Naive thymus-derived CD8-positive, alpha-beta T cell (primary cell): ENCODE measurements around the gene CPN2. TPM values are rescaled to one million over a fixed set of nuclear protein-coding genes. Genes with fewer than 3 reads are reported as not detected.

Experiments
- ATAC-seq, 2 donors: fragments of 150-1000 bp; cut with Tn5 transposase in 1 of 2; sonication (Bioruptor Pico), chemical (Tn5 transposase) in 1 of 2; 1 replicate in 1 of 2; 2 replicates in 1 of 2; pipeline ENCODE4 v1.10.0; 2021; ENCODE audit warnings: mild to moderate bottlenecking in 2 of 2, moderate library complexity in 2 of 2
- POLR2A ChIA-PET: fragments of 350-600 bp; sonication (Branson Sonifier 250); formaldehyde crosslinking; loops from one replicate; lab custom pipeline; 2021; ENCODE audit warnings: antibody characterized with exemption; lab: Charles Lee
- DNase-seq, 10 donors: peaks; one replicate each; pipeline versions ENCODE4 v3.0.0 to v3.0.0-alpha.2; 2020 to 2022
- H3K27ac Mint-ChIP-seq, 10 donors: one replicate each; pipeline ENCODE4 v1.8.0; 2020 to 2022; ENCODE audit warnings: mild to moderate bottlenecking in 10 of 10, mixed read lengths in 10 of 10, moderate library complexity in 4 of 10, inconsistent platforms in 1 of 10
- H3K27me3 Mint-ChIP-seq, 5 donors: one replicate each; pipeline ENCODE4 v1.8.0; 2021 to 2022; ENCODE audit warnings: mixed read lengths in 5 of 5
- H3K36me3 Mint-ChIP-seq, 3 donors: one replicate each; pipeline ENCODE4 v1.8.0; 2020 to 2022; ENCODE audit warnings: mixed read lengths in 3 of 3, mild to moderate bottlenecking in 2 of 3, inconsistent platforms in 1 of 3
- H3K4me1 Mint-ChIP-seq, 4 donors: one replicate each; pipeline ENCODE4 v1.8.0; 2021 to 2022; ENCODE audit warnings: mixed read lengths in 4 of 4
- H3K4me3 Mint-ChIP-seq, 10 donors: one replicate each; pipeline ENCODE4 v1.8.0; 2020 to 2022; ENCODE audit warnings: mild to moderate bottlenecking in 10 of 10, mixed read lengths in 10 of 10, moderate library complexity in 6 of 10, inconsistent platforms in 1 of 10
- H3K9me3 Mint-ChIP-seq, 9 donors: one replicate each; pipeline ENCODE4 v1.8.0; 2020 to 2022; ENCODE audit warnings: mixed read lengths in 9 of 9, mild to moderate bottlenecking in 3 of 9, inconsistent platforms in 1 of 9, moderate library complexity in 1 of 9
- polyA plus RNA-seq, 3 donors: library from polyadenylated mRNA; unstranded; fragments of 300-500 nt; fragmentation: Illumina TruSeq; gene quantifications; one replicate each; pipeline ENCODE4 v1.2.3, GENCODE V29; 2021
- total RNA-seq, 8 experiments: library from RNA in 2 of 8; stranded (reverse) in 2 of 8; gene quantifications; one replicate each; pipeline ENCODE4 v1.2.3 and lab custom pipeline; 2021 to 2026

Gene CPN2
- total and polyA plus RNA-seq, 5 experiments from 2014 or later = not detected

DNA sequence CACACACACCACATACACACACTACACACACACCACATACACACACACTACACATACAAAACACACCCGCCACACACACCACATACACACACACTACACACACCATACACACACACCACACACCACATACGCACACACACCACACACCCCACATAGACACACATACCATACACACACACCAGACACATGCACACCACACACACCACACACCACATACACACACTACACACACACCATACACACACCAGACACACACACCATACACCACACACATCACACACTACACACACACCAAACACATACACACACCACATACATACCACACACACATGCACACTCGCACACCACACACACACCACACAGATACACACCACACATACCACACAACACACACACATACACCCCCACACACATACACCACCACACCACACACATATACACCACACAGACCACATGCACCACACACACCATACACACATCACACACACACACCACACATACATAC lies 26.3 kb downstream of the CPN2 start:
- Mint-ChIP-seq H3K4me3 (no peak overlapping the region), H3K4me1 (peaks cover 0 to 5% (median 2%) of the 10 kb centered on the region in 4 donors), H3K36me3 (no peaks in the 10 kb centered on the region), H3K9me3 (peaks cover 0 to under 1% (median 0%) of the 10 kb centered on the region in 9 donors), H3K27me3 (peaks cover 0 to 11% (median 4%) of the 10 kb centered on the region in 5 donors), H3K27ac (no peak overlapping the region)
- ATAC-seq (no peak), DNase-seq (no peak)
- POLR2A ChIA-PET = no interaction called here

DNA sequence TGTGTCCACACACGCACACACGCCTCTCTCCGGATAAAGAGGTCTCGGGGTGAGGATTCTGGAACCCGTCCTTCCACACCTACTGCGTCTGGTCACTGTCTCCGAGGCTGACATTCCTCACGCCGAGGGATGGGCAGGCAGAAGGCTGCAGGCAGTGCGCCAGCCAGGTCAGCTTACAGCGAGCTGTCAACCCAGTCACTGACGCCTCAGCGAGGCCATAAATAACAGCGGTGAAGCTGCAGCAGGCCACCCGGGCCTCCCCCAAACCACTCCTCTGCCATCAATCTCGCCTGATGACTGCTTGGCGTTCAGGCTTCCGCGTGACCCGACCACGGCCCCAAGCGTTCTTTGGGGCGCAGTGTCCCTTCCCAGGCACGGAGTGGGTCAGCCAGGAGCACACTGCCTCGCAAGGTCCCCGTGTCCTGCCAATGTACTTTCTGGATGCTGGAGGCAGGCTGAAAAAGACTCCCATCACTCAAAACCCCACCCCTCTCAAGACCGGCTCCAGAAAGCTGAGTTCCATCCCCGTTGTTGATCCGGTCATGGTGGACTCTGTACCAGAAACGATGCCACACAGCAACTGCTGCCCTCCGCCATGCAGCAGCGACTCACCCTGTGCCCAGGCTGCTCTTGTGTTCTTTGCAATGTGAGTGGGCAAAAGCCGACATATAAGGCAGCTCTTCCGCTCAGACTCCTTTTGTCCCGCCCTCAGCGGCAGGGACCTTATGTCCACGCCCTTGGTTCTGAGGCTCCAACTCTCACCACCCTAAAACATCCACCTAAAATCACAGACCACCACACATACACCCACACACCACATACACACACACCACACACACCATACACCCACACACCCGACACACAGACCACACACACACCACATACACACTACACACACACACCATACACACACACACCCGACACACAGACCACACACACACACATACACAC lies 27.1 kb downstream of the CPN2 start:
- H3K4me1 Mint-ChIP-seq = peaks cover 0 to 5% (median 2%) of the 10 kb centered on the region in 4 donors
- H3K4me3 Mint-ChIP-seq = no peak overlapping the region
- H3K36me3 Mint-ChIP-seq = peaks cover 0 to 5% (median 0%) of the 10 kb centered on the region in 3 donors
- peak; percentile 68 to 87 for ATAC-seq
- H3K9me3 Mint-ChIP-seq = peaks cover 0 to 8% (median 4%) of the 10 kb centered on the region in 9 donors
- no peak overlapping the region for H3K27ac Mint-ChIP-seq
- peaks cover 0 to 13% (median 8%) of the 10 kb centered on the region in 5 donors for H3K27me3 Mint-ChIP-seq
- POLR2A ChIA-PET = interaction anchor here (1.0 kb wide), 1 partner anchor 11 kb away, joined by 4 read pairs; no protein-coding TSS in a partner anchor
- peak in 6 of 10 donors; percentile 21 to 59 (median 44) for DNase-seq

DNA sequence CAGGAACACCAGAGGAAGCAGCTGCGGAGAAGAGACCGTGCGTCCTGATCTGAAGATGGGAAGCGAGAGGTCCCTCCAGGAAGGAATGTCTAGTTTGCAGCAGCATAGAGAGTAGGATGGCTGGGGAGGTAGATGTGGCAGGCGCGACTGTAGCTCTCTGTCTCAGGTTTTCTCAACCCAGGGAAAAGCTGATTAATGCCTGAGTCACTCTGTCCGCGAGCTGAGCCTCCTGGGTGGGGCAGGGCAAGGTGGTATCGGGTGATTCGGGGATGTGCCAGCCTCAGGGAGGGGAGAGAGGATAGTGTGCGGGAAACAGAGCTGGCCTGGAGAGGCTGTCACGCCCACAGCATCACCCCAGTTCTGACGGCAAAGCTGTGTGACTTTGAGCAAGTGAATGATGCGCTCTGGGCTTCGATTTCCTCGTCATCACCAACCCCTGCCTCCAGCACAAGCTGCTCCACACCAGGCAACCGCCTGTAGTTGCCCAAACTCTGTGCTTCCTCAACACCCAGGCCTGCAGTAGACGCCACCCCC lies 28.4 kb downstream of the CPN2 start:
- Mint-ChIP-seq H3K4me1 (peaks cover 0 to 5% (median 2%) of the 10 kb centered on the region in 4 donors), H3K4me3 (peak overlapping the region in 3 of 10 donors; percentile 7 to 49 (median 33)), H3K27ac (peak overlapping the region in 1 of 10 donors; percentile 60), H3K27me3 (peaks cover 3 to 21% (median 16%) of the 10 kb centered on the region in 5 donors), H3K36me3 (peaks cover 0 to 9% (median 0%) of the 10 kb centered on the region in 3 donors), H3K9me3 (peaks cover 0 to 13% (median 6%) of the 10 kb centered on the region in 9 donors)
- ATAC-seq = no peak
- DNase-seq = no peak
- POLR2A ChIA-PET = no interaction called here

DNA sequence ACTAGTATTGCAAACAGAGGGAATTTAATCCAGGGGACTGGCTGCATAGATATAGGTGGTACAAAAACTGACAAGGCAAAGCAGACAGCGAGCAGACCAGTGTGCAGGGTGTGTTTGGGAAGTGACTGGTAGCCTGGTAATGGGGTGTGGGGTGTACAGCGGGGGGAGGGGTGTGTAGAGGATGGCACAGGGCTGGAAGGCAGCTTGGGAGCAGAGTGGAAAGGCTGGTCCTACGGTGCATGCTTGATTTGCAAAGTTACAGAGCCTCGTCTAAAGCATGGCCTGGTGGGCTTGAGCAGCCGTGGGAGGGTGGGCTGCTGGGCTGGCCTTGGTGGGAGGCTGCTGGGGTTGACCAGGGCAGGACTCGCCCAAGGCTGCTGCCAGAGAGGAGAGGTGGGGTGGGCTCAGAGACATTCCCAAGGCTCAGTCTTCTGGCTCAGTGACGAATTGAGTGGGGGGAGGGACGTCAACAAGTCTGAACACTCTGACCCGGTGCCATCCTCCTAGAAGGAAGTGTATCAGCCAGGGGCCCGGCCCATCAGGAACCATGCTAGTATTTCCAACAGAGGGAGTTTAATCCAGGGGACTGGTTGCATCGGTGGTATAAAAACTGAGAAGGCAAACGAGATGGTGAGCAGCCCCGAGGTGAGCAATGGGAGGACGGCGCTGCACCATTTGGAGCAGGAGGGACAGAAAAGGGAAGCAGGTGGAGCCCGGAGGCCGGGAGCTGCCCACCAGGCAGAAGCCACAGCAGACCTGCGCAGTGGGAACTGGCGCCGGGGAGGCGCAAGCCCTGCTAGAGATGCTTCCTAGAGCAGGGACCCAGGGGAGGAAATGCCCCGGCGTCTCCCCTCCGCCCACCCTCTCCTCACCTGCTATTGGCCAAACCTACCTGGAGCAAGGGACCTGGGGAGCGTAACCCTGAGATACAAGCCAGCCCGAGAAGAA lies 29.2 kb downstream of the CPN2 start:
- Mint-ChIP-seq H3K27me3 (peaks cover 9 to 29% (median 21%) of the 10 kb centered on the region in 5 donors), H3K4me1 (peaks cover 0 to 5% (median 2%) of the 10 kb centered on the region in 4 donors), H3K27ac (peak overlapping the region in 3 of 10 donors; percentile 17 to 90 (median 60)), H3K36me3 (peaks cover 0 to 9% (median 0%) of the 10 kb centered on the region in 3 donors), H3K9me3 (peaks cover 0 to 13% (median 6%) of the 10 kb centered on the region in 9 donors), H3K4me3 (peak overlapping the region in 3 of 10 donors; percentile 7 to 49 (median 15))
- POLR2A ChIA-PET = no interaction called here
- no peak for DNase-seq
- no peak for ATAC-seq

DNA sequence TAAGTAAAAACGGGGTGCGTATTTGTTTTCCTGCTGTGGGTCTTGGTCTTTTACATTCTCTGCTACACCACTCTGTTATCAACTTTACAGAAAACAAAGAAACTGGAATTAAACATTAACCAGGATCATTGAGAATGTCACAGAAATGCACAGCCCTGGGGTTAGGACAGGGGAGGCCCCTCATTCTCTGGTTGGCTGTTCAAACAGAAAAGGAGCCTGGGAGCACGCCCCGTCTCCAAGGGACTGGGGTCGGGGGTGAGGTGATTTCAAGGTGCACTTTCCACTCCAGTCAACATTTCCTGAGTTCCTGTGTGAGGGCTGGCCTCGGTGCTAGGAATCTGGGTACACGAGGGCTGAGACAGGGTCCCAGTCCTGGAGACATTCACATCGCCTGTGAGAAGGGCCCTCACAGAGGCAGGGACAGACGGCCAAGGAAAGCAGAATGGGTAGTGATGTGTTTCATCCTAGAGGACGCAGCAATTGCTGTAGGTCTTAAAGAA lies 30.3 kb downstream of the CPN2 start:
- no peak overlapping the region for H3K27ac Mint-ChIP-seq
- peaks cover 13 to 39% (median 30%) of the 10 kb centered on the region in 5 donors for H3K27me3 Mint-ChIP-seq
- DNase-seq (no peak), ATAC-seq (no peak)
- H3K9me3 Mint-ChIP-seq = peaks cover 0 to 13% (median 6%) of the 10 kb centered on the region in 9 donors
- peaks cover 2 to 12% (median 9%) of the 10 kb centered on the region in 4 donors for H3K4me1 Mint-ChIP-seq
- H3K36me3 Mint-ChIP-seq = peaks cover 0 to 9% (median 0%) of the 10 kb centered on the region in 3 donors
- POLR2A ChIA-PET = no interaction called here
- no peak overlapping the region for H3K4me3 Mint-ChIP-seq

DNA sequence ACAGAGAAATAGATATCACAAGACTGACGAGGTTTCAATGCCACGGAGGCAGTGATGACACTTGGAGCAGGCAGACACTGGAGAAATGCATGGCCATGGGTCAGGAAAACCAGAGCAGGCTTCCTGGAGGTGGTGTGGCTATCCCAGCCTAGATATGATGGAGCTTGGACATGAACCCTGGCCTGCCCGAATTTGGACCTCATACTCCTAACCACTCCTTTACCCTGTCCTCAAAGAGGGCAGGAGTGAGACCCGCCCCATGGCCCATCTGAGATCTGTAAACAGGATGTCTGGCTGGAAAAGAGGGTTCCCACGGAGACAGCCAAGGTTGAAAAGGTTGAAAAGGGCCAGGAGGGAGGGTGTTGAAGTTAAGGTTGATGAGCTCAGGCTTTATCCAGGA lies 31.0 kb downstream of the CPN2 start:
- Mint-ChIP-seq H3K9me3 (peaks cover 0 to 13% (median 6%) of the 10 kb centered on the region in 9 donors), H3K4me1 (peaks cover 4 to 17% (median 14%) of the 10 kb centered on the region in 4 donors), H3K36me3 (peaks cover 0 to 9% (median 0%) of the 10 kb centered on the region in 3 donors), H3K27me3 (peaks cover 13 to 43% (median 33%) of the 10 kb centered on the region in 5 donors), H3K4me3 (no peak overlapping the region), H3K27ac (no peak overlapping the region)
- ATAC-seq (no peak), DNase-seq (no peak)
- POLR2A ChIA-PET = no interaction called here

DNA sequence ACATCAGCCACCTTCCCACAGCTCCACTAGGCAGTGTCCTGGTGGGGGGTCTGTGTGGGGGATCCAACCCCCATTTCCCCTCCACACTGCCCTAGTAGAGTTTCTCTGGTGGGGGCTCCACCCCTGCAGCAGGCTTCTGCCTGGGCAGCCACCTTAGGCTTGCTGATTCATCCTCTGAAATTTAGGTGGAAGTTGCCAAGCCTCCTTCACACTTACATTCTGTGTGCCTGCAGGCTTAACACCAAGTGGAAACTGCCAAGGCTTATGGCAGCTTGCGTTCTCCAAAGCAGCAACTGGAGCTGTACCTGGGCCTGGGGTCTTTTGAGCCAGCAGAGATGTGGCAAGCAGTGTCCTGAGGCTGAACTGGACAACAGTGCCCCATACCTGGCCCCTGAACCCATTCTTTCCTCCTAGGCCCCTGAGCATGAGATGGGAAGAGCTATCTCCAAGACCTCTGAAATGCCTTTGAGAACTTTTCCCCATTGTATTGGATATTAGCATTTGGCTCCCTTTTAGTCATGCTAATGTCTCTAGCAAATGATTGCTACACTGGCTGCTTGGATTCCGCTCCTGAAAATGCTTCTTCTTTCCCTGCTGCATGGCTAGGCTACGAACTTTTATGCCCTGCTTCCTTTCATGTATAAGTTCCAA lies 32.5 kb downstream of the CPN2 start:
- Mint-ChIP-seq H3K27me3 (peaks cover 16 to 49% (median 40%) of the 10 kb centered on the region in 5 donors), H3K9me3 (peaks cover 0 to 13% (median 6%) of the 10 kb centered on the region in 9 donors), H3K36me3 (peaks cover 0 to 9% (median 0%) of the 10 kb centered on the region in 3 donors), H3K4me3 (no peak overlapping the region), H3K27ac (no peak overlapping the region), H3K4me1 (peaks cover 6 to 19% (median 17%) of the 10 kb centered on the region in 4 donors)
- ATAC-seq (no peak), DNase-seq (no peak)
- POLR2A ChIA-PET = no interaction called here

DNA sequence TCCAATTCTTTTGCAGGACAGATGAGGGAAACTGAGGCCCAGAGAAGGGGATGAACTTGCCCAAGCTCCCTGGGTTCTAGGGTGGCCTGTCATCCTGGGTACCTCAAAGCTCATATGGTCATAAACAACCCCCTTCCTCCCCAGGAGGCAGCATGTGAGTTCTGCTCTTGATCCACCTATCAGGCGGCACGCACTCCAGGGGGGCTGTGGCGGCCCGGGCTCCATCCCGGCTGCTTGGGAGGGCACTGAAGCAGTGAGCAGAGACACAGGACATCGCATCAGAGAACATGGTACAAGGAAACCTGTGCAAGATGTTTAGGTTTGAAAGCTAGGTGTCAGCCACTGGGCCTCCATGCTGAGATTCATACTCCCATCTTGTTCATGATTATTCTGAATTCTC lies 34.2 kb downstream of the CPN2 start:
- Mint-ChIP-seq H3K9me3 (peaks cover 0 to 13% (median 6%) of the 10 kb centered on the region in 9 donors), H3K27ac (no peak overlapping the region), H3K4me1 (peaks cover 5 to 24% (median 16%) of the 10 kb centered on the region in 4 donors), H3K27me3 (peaks cover 16 to 60% (median 51%) of the 10 kb centered on the region in 5 donors), H3K36me3 (peaks cover 0 to 9% (median 0%) of the 10 kb centered on the region in 3 donors), H3K4me3 (peak overlapping the region in 2 of 10 donors; percentile 38 to 78)
- DNase-seq (no peak), ATAC-seq (no peak)
- POLR2A ChIA-PET = interaction anchor here (0.6 to 1.6 kb wide), 2 partner anchors 10 to 672 kb away, joined by 3 to 5 read pairs; no protein-coding TSS in a partner anchor

DNA sequence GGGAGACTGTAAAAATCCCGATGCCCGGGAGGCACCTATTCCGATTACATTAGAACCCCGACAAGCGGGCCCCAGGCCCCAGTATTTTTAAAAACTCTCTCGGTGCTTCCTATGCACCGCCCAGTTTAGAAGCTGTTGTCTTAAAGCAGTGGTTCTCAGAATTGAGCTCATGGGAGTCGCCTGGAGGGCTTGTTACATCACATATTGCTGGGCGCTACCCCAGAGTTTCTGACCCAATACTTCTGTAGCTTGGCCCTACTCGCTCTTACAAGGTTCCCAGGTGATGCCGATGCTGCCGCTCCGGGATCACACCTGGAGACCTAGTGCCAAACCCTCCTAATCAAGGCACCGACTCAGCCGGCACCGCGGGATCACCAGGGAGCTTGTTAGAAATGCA lies 35.2 kb downstream of the CPN2 start:
- POLR2A ChIA-PET = interaction anchor here (1.2 to 1.6 kb wide), 2 partner anchors 9 to 535 kb away, joined by 4 to 5 read pairs; no protein-coding TSS in a partner anchor
- Mint-ChIP-seq H3K9me3 (peaks cover 0 to 13% (median 6%) of the 10 kb centered on the region in 9 donors), H3K27ac (peak overlapping the region in 1 of 10 donors; percentile 56)

DNA sequence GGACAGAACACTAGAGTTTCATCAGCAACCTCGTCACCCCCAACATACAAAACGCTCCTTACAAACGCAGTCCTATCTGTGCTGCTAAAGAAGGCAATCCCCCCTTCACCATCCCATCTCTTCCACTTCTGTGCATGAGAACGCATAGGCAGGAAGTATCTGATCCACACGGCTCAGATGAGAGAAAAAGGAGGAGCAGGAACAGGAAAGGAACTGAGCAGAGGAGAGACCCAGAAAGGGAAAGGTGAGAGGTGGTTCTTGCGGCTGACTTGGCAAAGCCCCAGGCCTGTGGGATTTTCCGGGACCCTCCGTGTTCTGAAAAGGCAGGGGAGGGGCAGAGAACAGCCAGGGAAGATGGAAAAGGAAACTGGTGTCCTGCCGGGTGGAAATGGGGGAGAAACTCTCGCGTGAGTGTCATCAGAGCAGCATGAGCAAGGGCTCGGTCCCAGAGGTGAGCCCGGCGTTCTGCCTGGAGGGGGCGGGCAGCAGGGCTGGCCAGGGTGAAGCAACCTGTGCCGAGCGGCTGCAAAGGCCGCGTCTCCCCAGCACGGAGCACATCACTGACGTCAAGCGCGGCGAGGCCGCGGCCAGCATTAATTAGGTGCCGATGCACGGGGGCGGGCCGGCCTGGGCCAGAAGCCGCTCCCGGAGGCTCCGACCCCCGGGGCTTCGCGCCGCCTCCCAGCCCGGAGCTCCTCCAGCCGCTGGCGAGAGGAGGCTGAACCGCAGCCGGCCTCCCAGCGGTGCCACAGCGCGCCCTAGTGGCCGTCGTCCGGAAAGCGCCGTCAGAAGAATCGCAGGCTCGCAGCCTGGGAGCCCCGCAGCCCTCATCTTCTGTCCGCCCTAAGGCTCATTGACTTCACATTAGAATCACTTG lies 35.8 kb downstream of the CPN2 start:
- peaks cover 0 to 9% (median 0%) of the 10 kb centered on the region in 3 donors for H3K36me3 Mint-ChIP-seq
- POLR2A ChIA-PET = interaction anchor here (0.9 to 1.2 kb wide), 2 partner anchors 9 to 535 kb away, joined by 3 to 4 read pairs; no protein-coding TSS in a partner anchor
- ATAC-seq = peak; percentile 90 to 94
- H3K27me3 Mint-ChIP-seq = peaks cover 16 to 73% (median 48%) of the 10 kb centered on the region in 5 donors
- peak; percentile 64 to 85 (median 82) for DNase-seq
- peak overlapping the region; percentile 74 to 84 (median 79) for H3K4me3 Mint-ChIP-seq
- peaks cover 7 to 24% (median 16%) of the 10 kb centered on the region in 4 donors for H3K4me1 Mint-ChIP-seq
- H3K9me3 Mint-ChIP-seq = peaks cover 0 to 13% (median 6%) of the 10 kb centered on the region in 9 donors
- peak overlapping the region in 1 of 10 donors; percentile 56 for H3K27ac Mint-ChIP-seq

More for the DNA sequence above, 35.2 kb downstream of the CPN2 start:
- H3K27me3 Mint-ChIP-seq = peaks cover 16 to 68% (median 52%) of the 10 kb centered on the region in 5 donors
- peaks cover 6 to 24% (median 16%) of the 10 kb centered on the region in 4 donors for H3K4me1 Mint-ChIP-seq
- peak overlapping the region; percentile 30 to 78 (median 54) for H3K4me3 Mint-ChIP-seq
- H3K36me3 Mint-ChIP-seq = peaks cover 0 to 9% (median 0%) of the 10 kb centered on the region in 3 donors
- no peak for DNase-seq
- peak; percentile 45 to 54 for ATAC-seq
